K562 (cell line): ENCODE results near the gene CHKB. TPM values are rescaled to one million over a fixed set of nuclear protein-coding genes. Genes with fewer than 3 reads are reported as not detected.

Source experiments
- CREB5 ChIP-seq: fragments of 250-450 bp; sonication (Bioruptor Pico); IDR thresholded peaks from 2 replicates; pipeline ENCODE4 v1.5.0; 2020; ENCODE audit warnings: mild to moderate bottlenecking
- GABPB1 ChIP-seq: sonication (generic); formaldehyde crosslinking; IDR thresholded peaks from 2 replicates; pipeline ENCODE4 v1.8.0; 2022; ENCODE audit warnings: mild to moderate bottlenecking, missing genetic modification reagents
- KDM4B ChIP-seq, 2 experiments: fragments of 450-650 bp in 1 of 2; sonication (generic) in 1 of 2; IDR thresholded peaks; 2 replicates each; pipeline ENCODE4 v1.6.1; 2016 to 2017; ENCODE audit warnings: borderline replicate concordance in 2 of 2, antibody characterized with exemption in 1 of 2, low read depth in 1 of 2, mild to moderate bottlenecking in 1 of 2
- MYBL2 ChIP-seq, 2 experiments: fragments of 450-650 bp in 1 of 2; sonication (generic) in 1 of 2; formaldehyde crosslinking in 1 of 2; IDR thresholded peaks; 2 replicates each; pipeline versions ENCODE4 v1.6.1 to v1.8.1; 2017 to 2022; ENCODE audit warnings: borderline replicate concordance in 1 of 2, inconsistent platforms in 1 of 2, low read depth in 1 of 2, mild to moderate bottlenecking in 1 of 2, missing genetic modification reagents in 1 of 2, moderate library complexity in 1 of 2
- MYNN ChIP-seq, 2 experiments: sonication (generic); formaldehyde crosslinking in 1 of 2; IDR thresholded peaks; 2 replicates each; pipeline versions ENCODE4 v1.5.0 to v1.6.1; 2016 to 2020; ENCODE audit warnings: antibody characterized with exemption in 1 of 2, missing genetic modification reagents in 1 of 2
- NCOA1 ChIP-seq: fragments of 450-650 bp; IDR thresholded peaks from 2 replicates; pipeline ENCODE4 v1.6.1; 2016; ENCODE audit warnings: low read depth
- NCOA6 ChIP-seq: fragments of 450-650 bp; IDR thresholded peaks from 2 replicates; pipeline ENCODE4 v1.6.1; 2017; ENCODE audit warnings: mild to moderate bottlenecking
- SREBF1 ChIP-seq: fragments of 150-350 bp; IDR thresholded peaks from 2 replicates; pipeline ENCODE4 v1.6.1; 2014; ENCODE audit warnings: antibody characterized with exemption, low read depth, low read length, borderline replicate concordance
- ZFX ChIP-seq: sonication (generic); formaldehyde crosslinking; IDR thresholded peaks from 2 replicates; pipeline ENCODE4 v1.8.0; 2022; ENCODE audit warnings: mild to moderate bottlenecking, missing genetic modification reagents, moderate library complexity
- ZNF121 ChIP-seq: sonication (generic); formaldehyde crosslinking; conservative IDR thresholded peaks from 2 replicates; pipeline ENCODE4 v1.8.0; 2022; ENCODE audit warnings: missing genetic modification reagents
- ZNF217 ChIP-seq: sonication (generic); formaldehyde crosslinking; IDR thresholded peaks from 2 replicates; pipeline ENCODE4 v1.8.0; 2022; ENCODE audit warnings: mild to moderate bottlenecking, missing genetic modification reagents
- ZNF282 ChIP-seq: sonication (generic); formaldehyde crosslinking; IDR thresholded peaks from 2 replicates; pipeline ENCODE4 v1.8.1; 2023; ENCODE audit warnings: missing genetic modification reagents
- ZNF766 ChIP-seq: fragments of 200-800 bp; sonication (Bioruptor generic); conservative IDR thresholded peaks from 2 replicates; pipeline ENCODE4 v1.6.1; 2016; ENCODE audit warnings: missing genetic modification characterization, missing compliant biosample characterization
- polyA plus RNA-seq, 8 experiments: library from polyadenylated mRNA; depleted of rRNA in 4 of 8; stranded (reverse) in 5 of 8; unstranded in 3 of 8; fragments of >200 nt; fragmentation: Nextera tagmentation in 2 of 8; fragmentation: Illumina TruSeq in 1 of 8; extraction: Ambion mirVana in 2 of 8; extraction: Trizol in 1 of 8; gene quantifications; 2 replicates each; pipeline versions ENCODE4 v1.2.1 to v1.2.3, GENCODE V29; 2011 to 2014; ENCODE audit warnings: inconsistent platforms in 1 of 8, missing spikeins in 1 of 8
- total RNA-seq, 7 experiments: library from RNA; depleted of rRNA in 6 of 7; stranded (reverse); fragments of >200 nt in 6 of 7; fragmentation: Illumina TruSeq in 2 of 7; extraction: Trizol in 2 of 7; gene quantifications; 2 replicates each; pipeline versions ENCODE4 v1.2.1 to v1.2.3, GENCODE V29; 2011 to 2021; ENCODE audit warnings: low replicate concordance in 1 of 7
- TF ChIP-seq, protein P1 (sequence below): fragments of 450-650 bp; IDR thresholded peaks from 2 replicates; pipeline ENCODE4 v1.6.1; 2014; ENCODE audit warnings: low read depth, mild to moderate bottlenecking, moderate library complexity, borderline replicate concordance
- TF ChIP-seq, protein P2 (sequence below): fragments of 450-650 bp; IDR thresholded peaks from 2 replicates; pipeline ENCODE4 v1.6.1; 2016; ENCODE audit warnings: borderline replicate concordance
- TF ChIP-seq, protein P3 (sequence below): sonication (generic); formaldehyde crosslinking; IDR thresholded peaks from 2 replicates; pipeline ENCODE4 v1.8.0; 2022; ENCODE audit warnings: missing genetic modification reagents, mild to moderate bottlenecking, borderline replicate concordance
- TF ChIP-seq, protein P4 (sequence below): sonication (generic); formaldehyde crosslinking; IDR thresholded peaks from 2 replicates; pipeline ENCODE4 v1.8.0; 2022; ENCODE audit warnings: mild to moderate bottlenecking, missing genetic modification reagents
- TF ChIP-seq, protein P5 (sequence below): sonication (generic); formaldehyde crosslinking; IDR thresholded peaks from 2 replicates; pipeline ENCODE4 v1.8.0; 2023; ENCODE audit warnings: mild to moderate bottlenecking, missing genetic modification reagents

CHKB gene
- total and polyA plus RNA-seq, 9 of the 15 experiments (the other 6 are each of a cell fraction or from before 2014, with no cell fraction given): 2.7 to 31.0 (median 11.0) TPM

DNA sequence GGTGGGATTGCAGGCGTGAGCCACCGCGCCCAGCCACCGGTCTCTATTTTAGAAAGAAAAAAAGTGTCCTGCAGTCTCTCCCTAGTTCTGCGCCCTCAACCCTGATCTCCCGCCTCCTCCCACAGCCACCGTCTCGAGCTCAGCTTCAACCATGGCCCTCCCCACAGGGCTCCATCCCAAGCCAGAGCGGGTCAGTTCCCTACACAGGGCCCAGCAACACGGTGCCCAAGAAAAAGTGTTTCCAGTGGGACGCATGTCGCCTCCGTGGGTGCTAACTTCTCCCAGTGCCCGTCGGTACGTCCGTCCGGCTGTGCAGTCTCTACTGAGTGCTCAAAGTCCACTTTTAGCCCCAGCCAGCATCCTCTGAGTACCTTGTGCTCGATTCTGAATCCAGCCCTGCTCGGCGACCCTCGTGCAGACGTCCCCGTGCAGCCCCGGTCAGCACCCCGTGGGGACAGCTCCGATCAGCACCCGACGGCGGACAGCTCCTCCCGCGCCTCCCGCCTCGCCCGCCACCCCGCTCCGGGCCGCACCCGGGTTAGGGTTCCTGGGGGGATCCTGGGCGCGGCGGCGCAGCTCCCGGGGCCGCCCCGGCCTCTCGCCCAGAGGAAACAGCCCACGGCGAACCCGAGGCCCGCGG, 17.3 kb upstream of the CHKB start (continued):
- TF ChIP-seq, protein P1, sequence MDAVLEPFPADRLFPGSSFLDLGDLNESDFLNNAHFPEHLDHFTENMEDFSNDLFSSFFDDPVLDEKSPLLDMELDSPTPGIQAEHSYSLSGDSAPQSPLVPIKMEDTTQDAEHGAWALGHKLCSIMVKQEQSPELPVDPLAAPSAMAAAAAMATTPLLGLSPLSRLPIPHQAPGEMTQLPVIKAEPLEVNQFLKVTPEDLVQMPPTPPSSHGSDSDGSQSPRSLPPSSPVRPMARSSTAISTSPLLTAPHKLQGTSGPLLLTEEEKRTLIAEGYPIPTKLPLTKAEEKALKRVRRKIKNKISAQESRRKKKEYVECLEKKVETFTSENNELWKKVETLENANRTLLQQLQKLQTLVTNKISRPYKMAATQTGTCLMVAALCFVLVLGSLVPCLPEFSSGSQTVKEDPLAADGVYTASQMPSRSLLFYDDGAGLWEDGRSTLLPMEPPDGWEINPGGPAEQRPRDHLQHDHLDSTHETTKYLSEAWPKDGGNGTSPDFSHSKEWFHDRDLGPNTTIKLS: no peak
- TF ChIP-seq MYNN (IDR thresholded peaks at IDR 0.05): no peak
- TF ChIP-seq MYNN (CRISPR knock-in tag; IDR thresholded peaks at IDR 0.05): peak; percentile 90
- TF ChIP-seq, protein P2, sequence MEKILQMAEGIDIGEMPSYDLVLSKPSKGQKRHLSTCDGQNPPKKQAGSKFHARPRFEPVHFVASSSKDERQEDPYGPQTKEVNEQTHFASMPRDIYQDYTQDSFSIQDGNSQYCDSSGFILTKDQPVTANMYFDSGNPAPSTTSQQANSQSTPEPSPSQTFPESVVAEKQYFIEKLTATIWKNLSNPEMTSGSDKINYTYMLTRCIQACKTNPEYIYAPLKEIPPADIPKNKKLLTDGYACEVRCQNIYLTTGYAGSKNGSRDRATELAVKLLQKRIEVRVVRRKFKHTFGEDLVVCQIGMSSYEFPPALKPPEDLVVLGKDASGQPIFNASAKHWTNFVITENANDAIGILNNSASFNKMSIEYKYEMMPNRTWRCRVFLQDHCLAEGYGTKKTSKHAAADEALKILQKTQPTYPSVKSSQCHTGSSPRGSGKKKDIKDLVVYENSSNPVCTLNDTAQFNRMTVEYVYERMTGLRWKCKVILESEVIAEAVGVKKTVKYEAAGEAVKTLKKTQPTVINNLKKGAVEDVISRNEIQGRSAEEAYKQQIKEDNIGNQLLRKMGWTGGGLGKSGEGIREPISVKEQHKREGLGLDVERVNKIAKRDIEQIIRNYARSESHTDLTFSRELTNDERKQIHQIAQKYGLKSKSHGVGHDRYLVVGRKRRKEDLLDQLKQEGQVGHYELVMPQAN: peak; percentile 75; the same call in 1 of the 2 replicates
- peak; percentile 55; the same call in 1 of the 2 replicates for TF ChIP-seq ZNF282 (CRISPR knock-in tag)
- TF ChIP-seq CREB5 (CRISPR knock-in tag): no peak
- no peak for TF ChIP-seq KDM4B (IDR thresholded peaks at IDR 0.05; ENCODE audit: borderline replicate concordance in 2 of 2, low read depth in 1 of 2)
- no peak for TF ChIP-seq MYBL2 (IDR thresholded peaks at IDR 0.05; ENCODE audit: low read depth)
- peak; percentile 59; the same call in 1 of the 2 replicates for TF ChIP-seq MYBL2 (CRISPR knock-in tag; IDR thresholded peaks at IDR 0.05; ENCODE audit: borderline replicate concordance)
- 0 out of 2 replicates have a peak, but pooled peaks have one; percentile 17 for TF ChIP-seq ZNF121 (CRISPR knock-in tag)
- TF ChIP-seq, protein P3, sequence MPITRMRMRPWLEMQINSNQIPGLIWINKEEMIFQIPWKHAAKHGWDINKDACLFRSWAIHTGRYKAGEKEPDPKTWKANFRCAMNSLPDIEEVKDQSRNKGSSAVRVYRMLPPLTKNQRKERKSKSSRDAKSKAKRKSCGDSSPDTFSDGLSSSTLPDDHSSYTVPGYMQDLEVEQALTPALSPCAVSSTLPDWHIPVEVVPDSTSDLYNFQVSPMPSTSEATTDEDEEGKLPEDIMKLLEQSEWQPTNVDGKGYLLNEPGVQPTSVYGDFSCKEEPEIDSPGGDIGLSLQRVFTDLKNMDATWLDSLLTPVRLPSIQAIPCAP: peak; percentile 88; the same call in 1 of the 2 replicates
- TF ChIP-seq ZNF217 (CRISPR knock-in tag): 0 out of 2 replicates have a peak, but pooled peaks have one; percentile 82
- peak; percentile 67; the same call in 1 of the 2 replicates for TF ChIP-seq SREBF1
- TF ChIP-seq, protein P4, sequence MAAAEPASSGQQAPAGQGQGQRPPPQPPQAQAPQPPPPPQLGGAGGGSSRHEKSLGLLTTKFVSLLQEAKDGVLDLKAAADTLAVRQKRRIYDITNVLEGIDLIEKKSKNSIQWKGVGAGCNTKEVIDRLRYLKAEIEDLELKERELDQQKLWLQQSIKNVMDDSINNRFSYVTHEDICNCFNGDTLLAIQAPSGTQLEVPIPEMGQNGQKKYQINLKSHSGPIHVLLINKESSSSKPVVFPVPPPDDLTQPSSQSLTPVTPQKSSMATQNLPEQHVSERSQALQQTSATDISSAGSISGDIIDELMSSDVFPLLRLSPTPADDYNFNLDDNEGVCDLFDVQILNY (CRISPR knock-in tag): peak; percentile 96
- TF ChIP-seq, protein P5, sequence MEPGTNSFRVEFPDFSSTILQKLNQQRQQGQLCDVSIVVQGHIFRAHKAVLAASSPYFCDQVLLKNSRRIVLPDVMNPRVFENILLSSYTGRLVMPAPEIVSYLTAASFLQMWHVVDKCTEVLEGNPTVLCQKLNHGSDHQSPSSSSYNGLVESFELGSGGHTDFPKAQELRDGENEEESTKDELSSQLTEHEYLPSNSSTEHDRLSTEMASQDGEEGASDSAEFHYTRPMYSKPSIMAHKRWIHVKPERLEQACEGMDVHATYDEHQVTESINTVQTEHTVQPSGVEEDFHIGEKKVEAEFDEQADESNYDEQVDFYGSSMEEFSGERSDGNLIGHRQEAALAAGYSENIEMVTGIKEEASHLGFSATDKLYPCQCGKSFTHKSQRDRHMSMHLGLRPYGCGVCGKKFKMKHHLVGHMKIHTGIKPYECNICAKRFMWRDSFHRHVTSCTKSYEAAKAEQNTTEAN (CRISPR knock-in tag): peak; percentile 89
- TF ChIP-seq NCOA1: peak; percentile 98
- peak; percentile 81 for TF ChIP-seq GABPB1 (CRISPR knock-in tag)
- TF ChIP-seq NCOA6: peak; percentile 97
- peak; percentile 93 for TF ChIP-seq ZNF766 (CRISPR knock-in tag)
- TF ChIP-seq ZFX: peak; percentile 37
